ENCODE results near the gene GSAP. TPM values are rescaled to one million over a fixed set of nuclear protein-coding genes. Genes with fewer than 3 reads are reported as not detected.

GSAP gene
- polyA plus RNA-seq, 1 donor from 2014 or later: 0.21 TPM

DNA sequence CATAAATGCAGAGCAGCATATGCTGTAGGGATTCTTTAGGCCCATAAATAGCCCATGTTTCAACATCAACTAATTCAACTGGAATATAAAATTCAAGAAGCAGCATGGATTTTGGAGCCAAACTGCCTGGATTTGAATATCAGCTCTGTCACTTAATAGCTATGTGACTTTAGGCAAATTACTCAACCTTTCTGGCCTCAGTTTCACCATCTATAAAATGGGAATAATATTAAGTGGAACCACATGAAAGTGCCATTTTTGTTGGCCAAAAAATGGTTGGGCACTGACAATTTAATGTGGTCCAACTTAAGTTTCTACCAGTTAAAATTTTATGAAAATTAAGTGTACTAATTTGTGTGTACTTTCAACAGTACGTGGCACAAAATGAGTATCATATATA is 98.1 kb downstream of the GSAP start:
- Histone ChIP-seq H2AFZ (ENCODE audit: low read depth, low read length) (no peak overlapping the region), H3K79me2 (replicated peaks; ENCODE audit: insufficient read depth, low read length) (no peaks in the 10 kb centered on the region), H3K9ac (ENCODE audit: low read length) (no peak overlapping the region), H3K36me3 (ENCODE audit: insufficient read depth, low read length) (no peaks in the 10 kb centered on the region), H3K9me3 (ENCODE audit: low read length) (no peaks in the 10 kb centered on the region), H3K4me2 (ENCODE audit: low read length) (no peak overlapping the region), H3K27ac (ENCODE audit: low read length) (no peak overlapping the region), H3K9me2 (ENCODE audit: insufficient read depth, low read length) (no peaks in the 10 kb centered on the region), H4K20me1 (ENCODE audit: insufficient read depth) (no peaks in the 10 kb centered on the region), H3F3A (ENCODE audit: insufficient read depth, low read length, poor library complexity, severe bottlenecking) (no peaks in the 10 kb centered on the region), H3K27me3 (ENCODE audit: insufficient read depth, low read depth, low read length) (no peaks in the 10 kb centered on the region), H3K4me3 (ENCODE audit: low read length) (no peak overlapping the region)
- no peak for TF ChIP-seq CTCF (IDR thresholded peaks at IDR 0.05; ENCODE audit: poor library complexity, severe bottlenecking)
- TF ChIP-seq MXI1 (conservative IDR thresholded peaks at IDR 0.05; ENCODE audit: poor library complexity, severe bottlenecking): no peak
- no peak for TF ChIP-seq EZH2 (IDR thresholded peaks at IDR 0.05; ENCODE audit: borderline replicate concordance, insufficient read depth, low read length, poor library complexity, severe bottlenecking)

GRCh38 chr7:77316219-77316978 is 99.8 kb downstream of the GSAP start:
- Histone ChIP-seq H3K9me2 (ENCODE audit: insufficient read depth, low read length) (no peaks in the 10 kb centered on the region), H3F3A (ENCODE audit: insufficient read depth, low read length, poor library complexity, severe bottlenecking) (no peaks in the 10 kb centered on the region), H3K9ac (ENCODE audit: low read length) (no peak overlapping the region), H3K27me3 (ENCODE audit: insufficient read depth, low read depth, low read length) (no peaks in the 10 kb centered on the region), H3K4me3 (ENCODE audit: low read length) (no peak overlapping the region), H3K27ac (ENCODE audit: low read length) (no peak overlapping the region), H3K36me3 (ENCODE audit: insufficient read depth, low read length) (no peaks in the 10 kb centered on the region), H4K20me1 (ENCODE audit: insufficient read depth) (no peaks in the 10 kb centered on the region), H3K79me2 (replicated peaks; ENCODE audit: insufficient read depth, low read length) (no peaks in the 10 kb centered on the region), H3K4me2 (ENCODE audit: low read length) (no peak overlapping the region), H3K9me3 (ENCODE audit: low read length) (no peaks in the 10 kb centered on the region), H2AFZ (ENCODE audit: low read depth, low read length) (no peak overlapping the region)
- TF ChIP-seq SMC3 (conservative IDR thresholded peaks at IDR 0.05; ENCODE audit: poor library complexity) (no peak), MXI1 (conservative IDR thresholded peaks at IDR 0.05; ENCODE audit: poor library complexity, severe bottlenecking) (no peak), POLR2AphosphoS5 (IDR thresholded peaks at IDR 0.05) (no peak), CTCF (IDR thresholded peaks at IDR 0.05; ENCODE audit: poor library complexity, severe bottlenecking) (no peak), TAF1 (IDR thresholded peaks at IDR 0.05; ENCODE audit: low read depth) (no peak), RAD21 (conservative IDR thresholded peaks at IDR 0.05) (no peak), EP300 (conservative IDR thresholded peaks at IDR 0.05; ENCODE audit: poor library complexity, severe bottlenecking) (no peak), EZH2 (IDR thresholded peaks at IDR 0.05; ENCODE audit: borderline replicate concordance, insufficient read depth, low read length, poor library complexity, severe bottlenecking) (no peak)
- TF ChIP-seq, protein P1, sequence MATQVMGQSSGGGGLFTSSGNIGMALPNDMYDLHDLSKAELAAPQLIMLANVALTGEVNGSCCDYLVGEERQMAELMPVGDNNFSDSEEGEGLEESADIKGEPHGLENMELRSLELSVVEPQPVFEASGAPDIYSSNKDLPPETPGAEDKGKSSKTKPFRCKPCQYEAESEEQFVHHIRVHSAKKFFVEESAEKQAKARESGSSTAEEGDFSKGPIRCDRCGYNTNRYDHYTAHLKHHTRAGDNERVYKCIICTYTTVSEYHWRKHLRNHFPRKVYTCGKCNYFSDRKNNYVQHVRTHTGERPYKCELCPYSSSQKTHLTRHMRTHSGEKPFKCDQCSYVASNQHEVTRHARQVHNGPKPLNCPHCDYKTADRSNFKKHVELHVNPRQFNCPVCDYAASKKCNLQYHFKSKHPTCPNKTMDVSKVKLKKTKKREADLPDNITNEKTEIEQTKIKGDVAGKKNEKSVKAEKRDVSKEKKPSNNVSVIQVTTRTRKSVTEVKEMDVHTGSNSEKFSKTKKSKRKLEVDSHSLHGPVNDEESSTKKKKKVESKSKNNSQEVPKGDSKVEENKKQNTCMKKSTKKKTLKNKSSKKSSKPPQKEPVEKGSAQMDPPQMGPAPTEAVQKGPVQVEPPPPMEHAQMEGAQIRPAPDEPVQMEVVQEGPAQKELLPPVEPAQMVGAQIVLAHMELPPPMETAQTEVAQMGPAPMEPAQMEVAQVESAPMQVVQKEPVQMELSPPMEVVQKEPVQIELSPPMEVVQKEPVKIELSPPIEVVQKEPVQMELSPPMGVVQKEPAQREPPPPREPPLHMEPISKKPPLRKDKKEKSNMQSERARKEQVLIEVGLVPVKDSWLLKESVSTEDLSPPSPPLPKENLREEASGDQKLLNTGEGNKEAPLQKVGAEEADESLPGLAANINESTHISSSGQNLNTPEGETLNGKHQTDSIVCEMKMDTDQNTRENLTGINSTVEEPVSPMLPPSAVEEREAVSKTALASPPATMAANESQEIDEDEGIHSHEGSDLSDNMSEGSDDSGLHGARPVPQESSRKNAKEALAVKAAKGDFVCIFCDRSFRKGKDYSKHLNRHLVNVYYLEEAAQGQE (IDR thresholded peaks at IDR 0.05; ENCODE audit: borderline replicate concordance): no peak
